PC-3 (cell line): ENCODE measurements around the gene GATA1.

ENCODE experiments used
- EZH2 ChIP-seq: fragments of 300-600 bp; sonication (generic); IDR thresholded peaks from one replicate; pipeline ENCODE4 v1.6.1; 2017; ENCODE audit warnings: antibody characterized with exemption, mild to moderate bottlenecking, low read length; ENCODE audit not compliant: unreplicated experiment
- TF ChIP-seq, protein P1 (sequence below): fragments of 300-600 bp; sonication (generic); conservative IDR thresholded peaks from 2 replicates; pipeline ENCODE4 v1.5.1; 2017; ENCODE audit warnings: antibody characterized with exemption, low read depth, mild to moderate bottlenecking, low read length

GRCh38 chrX:48800574-48801279, 14.3 kb downstream of the GATA1 start:
- TF ChIP-seq, protein P1, sequence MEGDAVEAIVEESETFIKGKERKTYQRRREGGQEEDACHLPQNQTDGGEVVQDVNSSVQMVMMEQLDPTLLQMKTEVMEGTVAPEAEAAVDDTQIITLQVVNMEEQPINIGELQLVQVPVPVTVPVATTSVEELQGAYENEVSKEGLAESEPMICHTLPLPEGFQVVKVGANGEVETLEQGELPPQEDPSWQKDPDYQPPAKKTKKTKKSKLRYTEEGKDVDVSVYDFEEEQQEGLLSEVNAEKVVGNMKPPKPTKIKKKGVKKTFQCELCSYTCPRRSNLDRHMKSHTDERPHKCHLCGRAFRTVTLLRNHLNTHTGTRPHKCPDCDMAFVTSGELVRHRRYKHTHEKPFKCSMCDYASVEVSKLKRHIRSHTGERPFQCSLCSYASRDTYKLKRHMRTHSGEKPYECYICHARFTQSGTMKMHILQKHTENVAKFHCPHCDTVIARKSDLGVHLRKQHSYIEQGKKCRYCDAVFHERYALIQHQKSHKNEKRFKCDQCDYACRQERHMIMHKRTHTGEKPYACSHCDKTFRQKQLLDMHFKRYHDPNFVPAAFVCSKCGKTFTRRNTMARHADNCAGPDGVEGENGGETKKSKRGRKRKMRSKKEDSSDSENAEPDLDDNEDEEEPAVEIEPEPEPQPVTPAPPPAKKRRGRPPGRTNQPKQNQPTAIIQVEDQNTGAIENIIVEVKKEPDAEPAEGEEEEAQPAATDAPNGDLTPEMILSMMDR = no peak
- TF ChIP-seq EZH2 = no peak
